SK-N-DZ (cell line): Measurements from ENCODE around the gene FBXL15.

Source experiments
- DNase-seq: peaks from one replicate; pipeline ENCODE4 v3.0.0-alpha.2; 2015; ENCODE audit warnings: low spot score

Gene FBXL15

GRCh38 chr10:102397222-102398171, 23.1 kb upstream of the FBXL15 start:
- no peak for DNase-seq

- DNase-seq: no peak
Measured at GRCh38 chr10:102398172-102399020, 22.2 kb upstream of the FBXL15 start.

- DNase-seq: peak; percentile 83
Measured at GRCh38 chr10:102399217-102400021, 21.2 kb upstream of the FBXL15 start.

- DNase-seq: no peak
Measured at GRCh38 chr10:102400076-102400475, 20.6 kb upstream of the FBXL15 start.

- no peak for DNase-seq
Measured at GRCh38 chr10:102400598-102401341, 19.9 kb upstream of the FBXL15 start.

GRCh38 chr10:102401342-102401654, 19.3 kb upstream of the FBXL15 start:
- DNase-seq: no peak

- DNase-seq: no peak
Measured at GRCh38 chr10:102401735-102402511, 18.7 kb upstream of the FBXL15 start.

GRCh38 chr10:102402512-102402896, 18.1 kb upstream of the FBXL15 start:
- DNase-seq: no peak

GRCh38 chr10:102403115-102403514, 17.5 kb upstream of the FBXL15 start:
- DNase-seq: no peak

- DNase-seq: no peak
Measured at GRCh38 chr10:102404361-102405107, 16.1 kb upstream of the FBXL15 start.

GRCh38 chr10:102405108-102405571, 15.5 kb upstream of the FBXL15 start:
- no peak for DNase-seq

- DNase-seq: no peak
Measured at GRCh38 chr10:102405632-102406031, 15.0 kb upstream of the FBXL15 start.

- DNase-seq: no peak
Measured at GRCh38 chr10:102406815-102407214, 13.8 kb upstream of the FBXL15 start.

- no peak for DNase-seq
Measured at GRCh38 chr10:102407425-102408130, 13.1 kb upstream of the FBXL15 start.

GRCh38 chr10:102408131-102408727, 12.4 kb upstream of the FBXL15 start:
- DNase-seq: no peak

GRCh38 chr10:102408728-102409603, 11.7 kb upstream of the FBXL15 start:
- DNase-seq: peak; percentile 73
